RWPE1 (cell line): ENCODE results near the gene LYZ.
"Not testable (repeated sequence)": the region's sequence is repeated elsewhere in the genome, so short reads cannot be mapped to it uniquely, and the experiment has no call there.

ENCODE experiments used
- CTCF ChIA-PET: fragments of 350-600 bp; sonication (Branson Sonifier 250); formaldehyde crosslinking; extraction: SDS; loops from one replicate; lab custom pipeline; 2021; lab: Yijun Ruan, JAX
- POLR2A ChIA-PET: fragments of 400-600 bp; formaldehyde crosslinking; extraction: SDS; loops from one replicate; lab custom pipeline; 2020; ENCODE audit warnings: antibody characterized with exemption; ENCODE audit not compliant: low non-redundant PET; lab: Yijun Ruan, JAX
- DNase-seq: peaks from one replicate; pipeline ENCODE4 v3.0.0; 2012; ENCODE audit warnings: low spot score
- H3K27ac ChIP-seq: fragments of 450-650 bp; 2 replicates; pipeline ENCODE4 v1.5.1; 2017
- TF ChIP-seq, protein P1 (sequence below): fragments of 450-650 bp; conservative IDR thresholded peaks from 2 replicates; pipeline ENCODE4 v1.5.1; 2017; ENCODE audit warnings: low read depth, mild to moderate bottlenecking

The LYZ gene

DNA sequence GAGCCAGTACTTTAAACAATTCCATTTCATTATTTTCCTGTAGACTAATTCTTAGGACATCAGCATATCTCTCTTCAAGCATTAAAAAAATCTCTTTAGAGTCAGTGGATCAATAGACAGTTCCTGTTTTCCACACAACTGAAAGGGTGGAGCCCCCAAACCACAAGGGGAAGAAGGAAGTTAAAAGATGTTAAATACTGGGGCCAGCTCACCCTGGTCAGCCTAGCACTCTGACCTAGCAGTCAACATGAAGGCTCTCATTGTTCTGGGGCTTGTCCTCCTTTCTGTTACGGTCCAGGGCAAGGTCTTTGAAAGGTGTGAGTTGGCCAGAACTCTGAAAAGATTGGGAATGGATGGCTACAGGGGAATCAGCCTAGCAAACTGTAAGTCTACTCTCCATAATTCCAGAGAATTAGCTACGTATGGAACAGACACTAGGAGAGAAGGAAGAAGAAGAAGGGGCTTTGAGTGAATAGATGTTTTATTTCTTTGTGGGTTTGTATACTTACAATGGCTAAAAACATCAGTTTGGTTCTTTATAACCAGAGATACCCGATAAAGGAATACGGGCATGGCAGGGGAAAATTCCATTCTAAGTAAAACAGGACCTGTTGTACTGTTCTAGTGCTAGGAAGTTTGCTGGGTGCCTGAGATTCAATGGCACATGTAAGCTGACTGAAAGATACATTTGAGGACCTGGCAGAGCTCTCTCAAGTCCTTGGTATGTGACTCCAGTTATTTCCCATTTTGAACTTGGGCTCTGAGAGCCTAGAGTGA lies at the start of gene LYZ:
LYZ (plus strand) TSS at position 220 of the 777 bp plus-strand sequence; CDS start at position 248, 28 bp downstream.
- no peak within 1 kb of the TSS for H3K27ac ChIP-seq
- ChIA-PET CTCF (interaction anchor here (1.4 kb wide), 1 partner anchor 10 kb away, joined by 7 read pairs; no protein-coding TSS in a partner anchor), POLR2A (no interaction called here)
- DNase-seq = no peak
- TF ChIP-seq, protein P1, sequence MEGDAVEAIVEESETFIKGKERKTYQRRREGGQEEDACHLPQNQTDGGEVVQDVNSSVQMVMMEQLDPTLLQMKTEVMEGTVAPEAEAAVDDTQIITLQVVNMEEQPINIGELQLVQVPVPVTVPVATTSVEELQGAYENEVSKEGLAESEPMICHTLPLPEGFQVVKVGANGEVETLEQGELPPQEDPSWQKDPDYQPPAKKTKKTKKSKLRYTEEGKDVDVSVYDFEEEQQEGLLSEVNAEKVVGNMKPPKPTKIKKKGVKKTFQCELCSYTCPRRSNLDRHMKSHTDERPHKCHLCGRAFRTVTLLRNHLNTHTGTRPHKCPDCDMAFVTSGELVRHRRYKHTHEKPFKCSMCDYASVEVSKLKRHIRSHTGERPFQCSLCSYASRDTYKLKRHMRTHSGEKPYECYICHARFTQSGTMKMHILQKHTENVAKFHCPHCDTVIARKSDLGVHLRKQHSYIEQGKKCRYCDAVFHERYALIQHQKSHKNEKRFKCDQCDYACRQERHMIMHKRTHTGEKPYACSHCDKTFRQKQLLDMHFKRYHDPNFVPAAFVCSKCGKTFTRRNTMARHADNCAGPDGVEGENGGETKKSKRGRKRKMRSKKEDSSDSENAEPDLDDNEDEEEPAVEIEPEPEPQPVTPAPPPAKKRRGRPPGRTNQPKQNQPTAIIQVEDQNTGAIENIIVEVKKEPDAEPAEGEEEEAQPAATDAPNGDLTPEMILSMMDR = no peak

DNA sequence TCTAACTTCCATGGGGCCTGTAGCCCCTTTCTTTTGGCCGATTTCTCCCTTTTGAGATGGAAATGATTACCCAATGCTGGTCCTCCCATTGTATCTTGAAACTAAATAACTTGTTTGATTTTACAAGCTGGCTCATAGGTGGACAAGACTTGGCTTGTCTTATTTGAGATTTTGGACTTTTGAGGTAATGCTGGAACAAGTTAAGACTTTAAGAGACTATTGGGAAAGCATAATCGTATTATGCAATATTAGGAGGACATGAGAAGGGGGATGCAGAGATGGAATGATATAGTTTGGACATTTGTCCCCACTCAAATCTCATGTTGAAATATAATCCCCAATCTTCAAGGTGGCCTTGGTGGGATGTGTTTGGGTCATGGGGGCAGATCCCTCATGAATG lies 49.2 kb upstream of the LYZ start:
- TF ChIP-seq, protein P1 = no peak
- no peak overlapping the region for H3K27ac ChIP-seq
- CTCF ChIA-PET = interaction anchor here (1.0 kb wide), 1 partner anchor 11 kb away, joined by 3 read pairs; no protein-coding TSS in a partner anchor
- POLR2A ChIA-PET = interaction anchor here (0.7 kb wide), 1 partner anchor 301 kb away, joined by 7 read pairs; no protein-coding TSS in a partner anchor
- no peak for DNase-seq

DNA sequence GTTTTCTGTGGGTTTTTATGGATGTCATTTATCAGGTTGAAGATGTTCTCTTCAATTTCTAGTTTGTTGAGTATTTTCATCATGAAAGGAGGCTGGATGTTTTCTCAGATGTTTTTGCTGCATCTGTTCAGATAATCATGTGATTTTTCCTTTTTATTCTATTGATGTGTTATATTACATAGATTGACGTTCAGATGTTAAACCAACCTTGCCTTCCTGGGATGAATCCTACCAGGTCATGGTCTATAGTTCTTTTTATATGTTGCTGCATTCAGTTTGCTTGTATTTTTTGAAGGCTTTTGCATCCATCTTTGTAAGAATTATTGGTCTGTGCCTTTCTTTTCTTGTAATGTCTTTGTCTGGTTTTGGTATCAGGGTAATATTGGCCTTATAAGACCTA lies 43.9 kb upstream of the LYZ start:
- H3K27ac ChIP-seq = no peak overlapping the region
- no peak for DNase-seq
- ChIA-PET CTCF (no interaction called here), POLR2A (no interaction called here)
- TF ChIP-seq, protein P1 = no peak

GRCh38 chr12:69309461-69309860 lies 38.7 kb upstream of the LYZ start:
- TF ChIP-seq, protein P1 = no peak
- ChIA-PET POLR2A (no interaction called here), CTCF (interaction anchor here (1.0 kb wide), 1 partner anchor 11 kb away, joined by 3 read pairs; no protein-coding TSS in a partner anchor)

DNA sequence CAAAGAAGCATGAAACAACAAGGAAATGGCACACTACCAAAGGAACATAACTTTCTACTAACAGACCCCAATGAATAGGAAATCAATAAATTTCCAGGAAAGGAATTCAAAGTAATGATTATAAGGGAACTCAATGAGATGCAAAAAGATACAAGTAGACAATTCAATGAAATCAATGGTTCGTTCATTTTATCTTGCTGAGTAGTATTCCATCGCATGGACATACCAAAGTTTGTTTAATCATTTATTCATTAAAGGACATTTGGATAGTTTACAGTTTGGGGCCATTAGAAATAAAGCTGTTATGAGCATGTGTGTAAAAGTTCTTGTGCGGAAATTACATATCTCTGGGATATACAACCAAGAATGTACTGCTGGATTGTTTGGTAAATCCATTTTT lies 35.0 kb upstream of the LYZ start:
- no peak overlapping the region for H3K27ac ChIP-seq
- CTCF ChIA-PET = no interaction called here
- TF ChIP-seq, protein P1 = no peak
- DNase-seq = no peak
- POLR2A ChIA-PET = no interaction called here

More at GRCh38 chr12:69309461-69309860, 38.7 kb upstream of the LYZ start:
- DNase-seq = no peak
- no peak overlapping the region for H3K27ac ChIP-seq

GRCh38 chr12:69316784-69317183 lies 31.4 kb upstream of the LYZ start:
- H3K27ac ChIP-seq, DNase-seq, CTCF ChIA-PET, POLR2A ChIA-PET: not testable (repeated sequence)

- POLR2A ChIA-PET, DNase-seq, CTCF ChIA-PET, H3K27ac ChIP-seq: not testable (repeated sequence)
These were observed 30.9 kb upstream of the LYZ start for GRCh38 chr12:69317233-69317632.
